GM13976 (cell line): ENCODE measurements around the gene FAM83F.
A peak's percentile ranks its signal among the peaks of the same experiment; 100 is the strongest.
"Not testable (repeated sequence)": the region's sequence is repeated elsewhere in the genome, so short reads cannot be mapped to it uniquely, and the experiment has no call there.

Experiments
- DNase-seq: peaks from one replicate; pipeline ENCODE4 v3.0.0; 2012; ENCODE audit warnings: low spot score
- in situ Hi-C: fragments of 300-500 bp; cut with MboI; formaldehyde crosslinking; loops from one replicate; pipeline ENCODE4 v1.12.0; 2022; ENCODE audit warnings: low sequenced_read_pairs, mixed read lengths, inconsistent platforms; ENCODE audit not compliant: unreplicated experiment
- TF ChIP-seq, protein P1 (sequence below): IDR thresholded peaks from 2 replicates; pipeline ENCODE4 v1.5.1; 2012; ENCODE audit warnings: borderline replicate concordance, mild to moderate bottlenecking; ENCODE audit not compliant: insufficient read depth; ENCODE audit errors: extremely low read depth, missing control alignments, control extremely low read depth

Gene FAM83F

DNA sequence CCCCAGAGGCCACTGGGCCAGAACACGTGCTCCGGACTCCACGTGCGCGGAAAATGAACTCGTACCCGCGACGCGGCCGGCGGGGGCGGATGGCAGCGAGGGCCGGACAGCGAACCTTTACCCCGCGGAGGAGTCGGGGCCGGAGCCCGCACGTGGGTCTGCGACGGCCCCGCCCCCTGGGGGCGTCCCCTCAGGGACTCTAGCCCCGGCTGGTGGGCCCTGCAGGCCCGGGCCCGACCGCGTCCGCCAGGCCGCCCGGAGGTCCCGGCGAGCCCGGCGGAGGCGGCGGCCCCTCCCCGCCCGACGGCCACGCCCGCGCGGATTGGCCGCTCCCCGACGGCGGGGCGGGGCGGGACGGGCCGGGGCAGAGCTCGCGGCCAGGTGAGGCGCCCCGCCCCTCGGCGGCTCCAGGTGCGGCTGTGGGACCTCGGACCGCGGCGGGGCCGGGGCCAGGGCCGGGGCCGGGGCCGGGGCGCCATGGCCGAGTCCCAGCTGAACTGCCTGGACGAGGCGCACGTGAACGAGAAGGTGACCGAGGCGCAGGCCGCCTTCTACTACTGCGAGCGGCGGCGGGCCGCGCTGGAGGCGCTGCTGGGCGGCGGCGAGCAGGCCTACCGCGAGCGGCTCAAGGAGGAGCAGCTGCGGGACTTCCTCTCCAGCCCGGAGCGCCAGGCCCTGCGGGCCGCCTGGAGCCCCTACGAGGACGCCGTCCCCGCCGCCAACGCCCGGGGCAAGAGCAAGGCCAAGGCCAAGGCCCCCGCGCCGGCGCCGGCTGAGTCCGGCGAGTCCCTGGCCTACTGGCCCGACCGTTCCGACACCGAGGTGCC, at the start of gene FAM83F:
Gene FAM83F, plus strand, starts transcription at position 389 of the 827 bp plus-strand sequence. Its CDS starts 89 bp downstream, at position 478.
- TF ChIP-seq, protein P1, sequence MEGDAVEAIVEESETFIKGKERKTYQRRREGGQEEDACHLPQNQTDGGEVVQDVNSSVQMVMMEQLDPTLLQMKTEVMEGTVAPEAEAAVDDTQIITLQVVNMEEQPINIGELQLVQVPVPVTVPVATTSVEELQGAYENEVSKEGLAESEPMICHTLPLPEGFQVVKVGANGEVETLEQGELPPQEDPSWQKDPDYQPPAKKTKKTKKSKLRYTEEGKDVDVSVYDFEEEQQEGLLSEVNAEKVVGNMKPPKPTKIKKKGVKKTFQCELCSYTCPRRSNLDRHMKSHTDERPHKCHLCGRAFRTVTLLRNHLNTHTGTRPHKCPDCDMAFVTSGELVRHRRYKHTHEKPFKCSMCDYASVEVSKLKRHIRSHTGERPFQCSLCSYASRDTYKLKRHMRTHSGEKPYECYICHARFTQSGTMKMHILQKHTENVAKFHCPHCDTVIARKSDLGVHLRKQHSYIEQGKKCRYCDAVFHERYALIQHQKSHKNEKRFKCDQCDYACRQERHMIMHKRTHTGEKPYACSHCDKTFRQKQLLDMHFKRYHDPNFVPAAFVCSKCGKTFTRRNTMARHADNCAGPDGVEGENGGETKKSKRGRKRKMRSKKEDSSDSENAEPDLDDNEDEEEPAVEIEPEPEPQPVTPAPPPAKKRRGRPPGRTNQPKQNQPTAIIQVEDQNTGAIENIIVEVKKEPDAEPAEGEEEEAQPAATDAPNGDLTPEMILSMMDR, result no peak
- DNase-seq, result peak; percentile 77
- in situ Hi-C loops, result no loop called here

DNA sequence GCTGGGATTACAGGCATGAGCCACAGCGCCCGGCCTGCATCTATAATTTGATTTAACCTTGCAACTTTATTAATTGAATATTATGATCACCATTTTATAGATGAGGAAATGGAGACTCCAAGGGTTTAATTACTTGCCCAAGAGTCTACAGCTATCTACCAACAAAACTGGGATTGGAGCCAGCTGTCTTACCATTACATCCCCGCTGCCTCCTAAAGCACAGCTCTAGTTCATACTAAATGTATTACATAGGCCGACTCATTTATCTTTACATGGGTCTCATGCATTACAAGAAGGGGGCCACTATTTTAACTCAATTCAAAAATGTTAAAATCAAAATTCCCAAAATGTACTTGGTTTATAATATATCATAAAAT, 48.6 kb upstream of the FAM83F start:
- TF ChIP-seq, protein P1, result no peak
- in situ Hi-C loops, result loop anchor here (10.0 kb wide), 1 partner anchor 411 kb away; the partner anchor contains the start of gene RPS19BP1
- DNase-seq, result no peak

DNA sequence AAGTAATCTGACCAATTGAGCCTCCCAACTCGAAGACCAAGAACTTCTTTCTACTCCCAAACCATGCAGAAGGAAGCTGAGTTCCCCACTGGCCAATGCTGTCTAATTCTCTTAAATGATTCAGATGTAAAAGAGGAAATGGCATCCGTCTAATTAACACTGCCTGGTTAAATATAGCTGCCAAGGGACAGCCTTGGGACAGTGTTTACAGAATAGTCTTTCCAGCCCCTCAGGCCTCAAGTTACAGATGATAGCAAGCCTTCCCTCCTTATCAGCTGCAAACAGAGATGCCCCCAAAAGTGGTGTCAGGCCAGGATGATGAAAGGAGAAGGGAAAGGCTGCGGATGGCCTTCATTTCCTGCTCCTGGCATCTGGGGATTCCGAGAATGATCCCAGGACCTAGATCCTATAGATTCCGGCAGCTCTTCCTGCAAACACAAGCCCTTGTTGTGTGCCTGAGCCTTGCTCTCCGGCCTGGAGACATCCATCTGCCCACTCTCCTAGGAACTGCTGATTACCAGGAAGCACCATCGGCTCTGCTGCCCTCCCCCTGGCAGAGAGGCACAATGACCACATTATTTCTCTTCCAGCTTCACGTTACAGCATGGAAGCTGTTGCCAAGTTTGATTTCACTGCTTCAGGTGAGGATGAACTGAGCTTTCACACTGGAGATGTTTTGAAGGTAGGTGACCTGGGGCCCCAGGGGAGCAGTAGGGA, 48.1 kb upstream of the FAM83F start:
- in situ Hi-C loops, result loop anchor here (10.0 kb wide), 1 partner anchor 412 kb away; the partner anchor contains the start of gene RPS19BP1
- TF ChIP-seq, protein P1, result no peak
- no peak for DNase-seq

DNA sequence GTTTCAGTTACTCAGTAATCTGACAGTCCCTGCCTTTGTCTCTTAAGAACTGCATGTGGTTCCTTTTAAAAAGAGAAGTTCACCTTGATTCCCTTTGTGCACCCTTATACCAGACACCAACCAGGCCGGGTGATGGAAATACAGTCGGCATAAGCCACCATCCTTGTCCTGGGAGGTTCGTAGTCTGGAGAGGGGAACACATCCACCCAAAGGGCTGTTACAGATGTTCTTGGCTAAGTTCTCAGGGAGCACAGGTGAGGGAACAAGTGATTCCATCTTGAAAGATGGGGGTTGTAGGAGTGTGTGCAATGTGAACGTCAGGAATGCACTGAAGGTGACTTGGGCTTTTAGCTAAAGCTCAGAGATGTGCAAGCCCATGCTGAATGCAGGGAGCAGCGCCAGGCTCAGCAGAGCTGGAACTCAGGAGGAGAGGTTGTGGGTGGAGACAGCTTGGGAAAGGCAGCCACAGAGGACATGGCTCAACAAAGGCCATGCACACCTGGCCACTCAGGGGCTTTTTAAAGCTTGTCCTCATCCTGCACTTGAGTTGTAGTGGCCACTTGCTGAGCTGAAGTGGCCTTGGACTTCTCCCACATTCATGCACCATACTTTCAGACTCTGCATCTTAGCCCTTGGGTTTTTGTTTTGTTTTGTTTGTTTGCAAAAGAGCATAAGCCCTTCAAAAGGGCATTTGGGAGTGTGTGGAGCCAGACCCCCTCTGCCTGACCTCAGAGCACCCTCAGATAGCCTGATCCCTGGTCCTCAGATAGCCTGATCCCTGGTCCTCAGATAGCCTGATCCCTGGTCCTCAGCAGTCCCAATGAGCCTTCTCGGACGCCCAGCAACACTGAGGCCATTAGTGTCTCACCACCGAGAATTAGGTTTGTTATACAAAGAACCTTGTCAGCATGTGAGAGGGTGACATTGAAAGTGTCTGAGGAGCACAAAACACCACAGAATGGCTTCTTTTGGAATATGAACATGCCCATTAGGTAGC, 47.2 kb upstream of the FAM83F start:
- TF ChIP-seq, protein P1, result no peak
- in situ Hi-C loops, result loop anchor here (10.0 kb wide), 1 partner anchor 413 kb away; the partner anchor contains the start of gene RPS19BP1
- no peak for DNase-seq

DNA sequence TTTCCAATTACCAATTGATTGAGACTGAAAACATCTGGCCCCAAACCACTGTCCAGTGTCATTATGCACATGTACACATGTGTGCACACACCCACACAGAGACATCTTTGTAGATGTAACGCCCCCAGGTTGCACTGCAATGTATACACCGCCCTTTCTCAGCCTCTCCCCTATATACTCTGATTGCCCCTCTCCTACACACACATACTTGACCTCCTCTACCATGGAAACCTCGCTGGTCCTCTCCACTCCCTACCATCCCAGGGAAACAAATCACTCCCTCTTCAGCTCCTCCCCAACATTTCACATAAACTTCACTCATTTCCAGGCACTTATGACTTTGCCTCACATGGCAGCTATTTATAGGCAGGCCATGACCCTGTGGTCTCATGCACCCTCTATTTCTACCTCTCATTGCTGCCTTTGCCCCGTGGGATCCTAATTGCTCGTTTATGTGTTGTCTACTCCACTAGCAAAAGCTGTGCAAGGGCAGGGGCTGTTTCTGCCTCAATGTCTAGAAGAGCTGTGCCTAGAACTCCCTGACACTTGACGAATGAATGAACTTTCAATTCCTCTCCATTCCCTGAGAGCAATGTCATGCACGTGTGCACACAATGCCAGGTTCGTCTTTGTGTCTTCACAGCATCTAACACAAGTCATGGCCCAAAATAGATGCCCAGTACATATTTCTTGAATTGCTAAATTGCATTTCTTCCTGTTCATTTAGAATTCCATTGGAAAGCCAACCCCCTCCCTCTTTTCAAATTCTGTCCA, 44.6 kb upstream of the FAM83F start:
- DNase-seq, result no peak
- in situ Hi-C loops, result loop anchor here (10.0 kb wide), 1 partner anchor 415 kb away; the partner anchor contains the start of gene RPS19BP1
- TF ChIP-seq, protein P1, result no peak

DNA sequence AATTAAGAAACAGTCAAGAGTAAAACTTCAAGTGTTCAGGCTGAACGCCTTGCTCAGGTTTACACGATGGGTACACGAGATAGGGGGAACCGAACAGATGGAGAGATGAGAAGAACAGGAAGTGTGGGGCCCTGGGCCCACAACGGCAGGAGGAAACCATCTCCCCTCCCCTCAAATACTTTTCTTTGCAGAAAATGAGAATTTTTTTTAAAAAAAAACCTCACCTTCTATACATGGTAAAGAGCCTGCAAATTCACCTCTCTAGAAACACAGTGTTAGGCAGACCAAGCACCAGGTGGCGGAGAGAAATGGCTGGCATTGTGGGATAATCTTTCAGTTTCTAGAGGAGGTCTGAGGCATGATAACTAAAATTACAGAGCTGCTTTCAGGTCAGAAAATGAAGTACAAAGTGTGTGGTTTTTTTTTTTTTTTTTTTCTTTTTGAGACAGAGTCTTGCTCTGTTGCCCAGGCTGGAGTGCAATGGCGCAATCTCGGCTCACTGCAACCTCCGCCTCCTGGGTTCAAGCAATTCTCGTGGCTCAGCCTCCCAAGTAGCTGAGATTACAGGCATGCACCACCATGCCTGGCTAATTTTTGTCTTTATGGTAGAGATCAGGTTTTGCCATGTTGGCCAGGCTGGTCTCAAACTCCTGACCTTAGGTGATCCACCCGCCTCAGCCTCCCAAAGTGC, 43.0 kb upstream of the FAM83F start:
- in situ Hi-C loops, result not testable (repeated sequence)

More for the DNA sequence above, 43.0 kb upstream of the FAM83F start:
- DNase-seq, result not testable (repeated sequence)
